HG03175 (cell line): Measurements from ENCODE around the gene DPF1.

Experiments used
- ATAC-seq: cut with Tn5 transposase; IDR thresholded peaks from one replicate; pipeline ENCODE4 v1.9.1; 2021; ENCODE audit warnings: mild to moderate bottlenecking, moderate library complexity; ENCODE audit not compliant: unreplicated experiment

The DPF1 gene

DNA sequence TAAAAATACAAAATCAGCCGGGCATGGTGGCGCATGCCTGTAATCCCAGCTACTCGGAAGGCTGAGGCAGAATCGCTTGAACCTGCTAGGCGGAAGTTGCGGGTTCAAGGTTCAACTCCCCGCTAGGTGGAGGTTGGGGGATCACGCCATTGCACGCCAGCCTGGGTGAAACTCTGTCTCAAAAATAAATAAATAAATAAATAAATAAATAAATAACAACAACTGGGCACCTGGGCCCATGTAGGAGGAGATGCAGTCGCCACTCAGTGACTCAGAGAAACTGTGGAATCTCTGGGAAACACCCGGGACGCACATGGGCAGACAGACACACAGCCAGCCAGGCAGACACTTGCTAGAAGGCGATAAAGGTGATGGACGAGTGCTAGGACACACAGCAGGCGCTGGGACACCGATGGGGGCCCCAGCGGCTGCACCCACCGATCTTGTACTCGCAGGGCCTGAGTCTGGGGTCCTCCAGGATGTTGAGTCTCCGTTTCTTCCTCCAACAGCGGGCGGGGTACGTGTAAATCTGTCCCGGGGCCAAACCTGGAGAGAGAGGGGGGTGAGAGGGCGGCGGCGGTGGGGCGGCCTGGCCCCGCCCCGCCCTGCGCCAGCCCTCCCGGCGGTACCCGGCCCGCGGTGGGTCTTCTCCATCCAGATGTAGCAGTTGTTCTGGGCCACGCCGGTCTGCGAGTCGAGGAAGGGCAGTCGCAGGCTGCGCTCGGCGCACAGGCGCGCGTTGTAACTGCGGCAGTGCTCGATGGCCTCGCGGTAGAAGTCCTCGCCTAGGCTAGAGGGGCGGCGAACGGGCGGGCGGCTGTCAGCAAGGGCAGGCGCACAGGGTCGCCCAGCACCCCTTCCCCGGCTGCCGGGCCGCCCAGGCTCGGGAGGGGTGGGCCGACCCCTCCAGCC, 1.8 kb downstream of the DPF1 start:
- ATAC-seq = no peak

DNA sequence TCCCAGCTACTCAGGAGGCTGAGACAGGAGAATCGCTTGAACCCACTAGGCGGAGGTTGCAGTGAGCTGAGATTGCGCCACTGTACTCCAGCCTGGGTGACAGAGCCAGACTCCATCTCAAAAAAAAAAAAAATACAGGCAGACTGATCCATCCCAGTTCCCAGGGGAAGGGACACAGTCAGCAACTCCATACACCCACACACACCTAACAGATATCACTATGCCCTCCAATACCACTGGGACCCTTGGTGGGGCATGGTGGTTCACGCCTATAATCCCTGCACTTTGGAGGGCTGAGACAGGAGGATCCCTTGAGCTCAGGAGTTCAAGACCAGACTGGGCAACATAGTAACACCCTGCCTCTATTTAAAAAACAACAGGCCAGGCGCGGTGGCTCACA, 2.6 kb downstream of the DPF1 start:
- ATAC-seq = no peak

DNA sequence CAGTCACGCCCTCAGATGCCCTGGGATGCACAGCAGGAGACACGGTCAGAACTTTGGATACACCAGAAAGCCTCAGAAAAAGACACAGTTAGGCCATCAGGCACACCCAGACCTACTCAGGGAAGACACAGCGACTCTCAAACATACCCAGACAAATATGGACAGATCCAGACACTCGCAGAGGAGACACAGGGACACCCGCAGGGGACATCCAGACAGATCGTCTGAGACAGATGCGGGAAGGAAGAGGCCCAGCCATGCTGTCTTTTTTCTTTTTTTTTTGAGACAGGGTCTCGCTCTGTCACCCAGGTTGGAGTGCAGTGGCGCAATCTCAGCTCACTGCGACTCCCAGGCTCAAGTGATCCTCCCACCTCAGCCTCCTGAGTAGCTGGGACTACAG, 4.8 kb downstream of the DPF1 start:
- no peak for ATAC-seq

DNA sequence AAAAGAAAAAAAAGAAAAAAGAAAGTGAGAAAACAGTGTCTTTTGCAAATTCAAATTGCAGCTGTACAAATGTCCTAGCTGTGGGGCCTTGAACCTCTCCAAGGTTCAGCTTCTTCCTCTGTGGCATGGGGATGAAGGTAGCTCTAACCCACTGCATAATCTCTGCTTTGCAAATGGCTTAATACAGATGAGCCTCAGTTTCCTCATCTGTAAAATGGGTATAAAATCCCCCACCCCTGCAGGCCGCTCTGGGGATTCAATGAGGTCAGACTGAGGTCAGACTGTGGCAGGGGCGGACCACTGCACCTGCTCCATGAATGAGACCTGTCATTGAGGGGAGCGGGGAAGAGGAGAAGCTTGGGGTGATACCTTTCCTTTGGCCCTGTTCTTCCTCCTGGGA, 5.8 kb downstream of the DPF1 start:
- no peak for ATAC-seq

DNA sequence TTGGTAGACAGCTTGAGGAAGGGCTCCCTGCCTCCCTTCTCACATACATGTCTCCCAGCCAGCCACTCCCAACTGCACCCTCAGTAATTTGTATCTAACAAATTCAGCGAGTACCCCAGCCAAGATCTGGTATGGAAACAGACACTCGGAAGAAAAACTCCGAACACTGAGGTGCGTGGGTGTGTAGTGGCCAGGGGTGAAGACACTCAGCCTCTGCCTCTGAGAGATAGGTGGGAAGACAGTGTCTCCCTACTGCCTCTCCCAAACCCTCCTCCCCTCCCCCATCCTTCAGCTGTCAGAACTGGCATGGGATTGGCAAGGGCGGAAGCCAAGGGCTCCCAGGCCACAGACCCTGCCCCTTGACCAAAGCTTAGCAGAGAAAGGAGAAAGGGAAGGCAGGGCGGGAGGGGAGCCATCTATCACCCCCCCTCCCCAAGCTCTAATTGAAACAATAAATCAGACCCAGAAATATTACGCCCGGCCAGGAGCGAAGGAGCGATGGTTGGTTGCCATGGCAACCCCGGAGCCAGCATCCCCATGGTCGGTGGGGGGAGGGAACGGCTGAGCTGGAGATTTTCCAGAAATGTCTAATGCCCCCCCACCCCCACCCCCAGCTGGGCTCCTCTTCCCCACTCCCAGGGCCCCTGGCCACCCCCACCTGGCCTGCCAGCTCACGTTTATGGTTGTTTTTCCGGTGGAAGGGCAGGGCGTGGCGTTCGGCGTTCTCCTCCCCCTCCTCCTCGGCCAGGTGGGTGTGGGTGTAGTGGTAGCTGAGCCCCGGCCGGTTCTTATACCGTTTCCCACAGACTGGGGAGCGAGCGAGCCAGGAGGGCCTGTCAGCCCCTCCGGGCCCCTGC, 7.0 kb downstream of the DPF1 start:
- no peak for ATAC-seq

DNA sequence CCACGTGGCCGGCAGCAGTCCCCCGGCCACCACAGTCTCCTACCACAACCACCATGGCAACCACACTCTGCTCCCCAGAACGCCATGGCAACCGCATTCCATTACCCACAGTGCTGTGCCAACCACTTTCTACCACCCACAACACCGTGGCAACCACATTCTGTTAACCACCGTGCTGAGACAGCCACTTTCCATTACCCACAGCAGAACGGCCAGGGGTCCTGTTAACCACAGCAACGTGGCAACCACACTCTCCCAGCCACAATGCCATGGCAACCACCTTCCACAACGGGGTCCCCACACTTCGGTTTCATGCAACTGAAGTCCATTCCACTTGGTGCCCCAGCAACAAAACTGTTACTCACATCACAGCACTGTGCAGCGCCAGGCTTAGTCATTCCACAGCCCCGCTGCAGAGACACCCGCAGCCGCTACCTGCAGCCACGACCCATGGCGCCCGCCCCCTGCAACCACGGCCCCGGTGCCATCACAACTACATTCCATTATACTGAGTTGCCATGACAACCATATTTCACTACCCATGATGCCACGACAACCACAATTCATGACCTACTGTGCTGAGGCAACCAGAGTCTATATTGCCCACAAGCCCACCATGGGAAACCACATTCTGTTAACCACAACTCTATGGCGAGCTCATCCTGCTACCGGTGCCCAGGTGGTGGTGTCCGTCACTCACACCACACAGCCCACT, 10.0 kb downstream of the DPF1 start:
- peak; percentile 79 for ATAC-seq

DNA sequence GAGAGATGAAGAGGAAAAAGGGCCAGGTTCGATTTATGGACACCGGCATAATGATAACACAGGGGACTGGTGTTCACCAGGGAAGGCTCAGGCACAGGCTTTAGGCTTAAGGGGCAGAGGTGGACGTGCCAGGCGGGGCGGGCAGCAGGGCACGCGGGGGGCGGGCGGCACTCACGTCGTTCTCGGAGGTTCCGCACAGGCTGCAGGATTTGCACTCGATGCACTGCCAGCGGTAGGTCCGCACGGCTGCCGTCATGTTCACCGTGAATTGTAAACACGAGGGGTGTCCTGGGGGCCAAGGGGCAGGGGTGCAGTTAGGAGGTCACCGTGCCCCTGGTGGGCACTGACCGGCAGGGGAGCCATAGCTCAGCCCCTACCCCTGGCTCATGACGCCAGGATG, 10.6 kb downstream of the DPF1 start:
- no peak for ATAC-seq

DNA sequence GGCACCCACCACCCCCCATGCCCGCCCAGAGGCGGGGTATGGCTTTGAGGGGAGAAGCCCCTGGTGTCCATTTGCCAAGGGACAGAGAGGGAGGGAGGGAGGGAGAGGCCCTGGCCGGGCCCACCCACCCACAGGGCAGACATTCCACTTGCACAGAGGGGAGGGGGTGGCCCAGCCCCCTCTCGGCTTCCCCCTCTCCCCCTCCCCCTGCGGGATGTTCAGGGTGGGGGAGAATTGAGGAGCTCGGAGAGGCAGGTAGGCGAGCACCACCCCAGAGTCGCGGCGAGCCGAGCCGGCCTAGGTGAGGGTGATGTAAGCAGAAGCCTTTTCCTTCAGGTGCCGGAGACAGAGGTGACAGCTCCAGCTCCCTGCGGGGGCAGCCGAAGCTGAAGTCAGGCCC, 12.3 kb downstream of the DPF1 start:
- ATAC-seq = no peak

DNA sequence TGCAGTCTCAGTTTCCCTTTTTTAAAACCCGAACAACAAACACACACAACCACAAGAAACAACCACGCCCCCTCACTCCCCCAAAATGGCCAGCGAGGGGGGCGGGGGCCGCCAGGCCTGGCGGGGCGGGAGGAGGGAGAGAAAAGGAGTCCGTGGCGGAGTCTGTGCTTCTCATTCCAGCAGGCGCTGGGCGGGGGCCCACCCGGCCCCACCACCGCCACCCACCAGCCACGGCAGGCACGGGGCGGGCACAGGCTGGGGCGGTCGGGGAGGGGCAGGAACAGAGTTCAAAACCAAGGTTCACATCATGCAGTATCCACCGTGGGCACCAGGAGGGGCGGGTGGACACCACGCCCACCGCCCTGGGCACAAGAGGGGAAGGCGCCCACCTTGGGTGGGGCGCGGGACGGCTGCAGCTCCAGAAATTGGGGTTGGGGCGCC, 12.9 kb downstream of the DPF1 start:
- ATAC-seq = no peak

DNA sequence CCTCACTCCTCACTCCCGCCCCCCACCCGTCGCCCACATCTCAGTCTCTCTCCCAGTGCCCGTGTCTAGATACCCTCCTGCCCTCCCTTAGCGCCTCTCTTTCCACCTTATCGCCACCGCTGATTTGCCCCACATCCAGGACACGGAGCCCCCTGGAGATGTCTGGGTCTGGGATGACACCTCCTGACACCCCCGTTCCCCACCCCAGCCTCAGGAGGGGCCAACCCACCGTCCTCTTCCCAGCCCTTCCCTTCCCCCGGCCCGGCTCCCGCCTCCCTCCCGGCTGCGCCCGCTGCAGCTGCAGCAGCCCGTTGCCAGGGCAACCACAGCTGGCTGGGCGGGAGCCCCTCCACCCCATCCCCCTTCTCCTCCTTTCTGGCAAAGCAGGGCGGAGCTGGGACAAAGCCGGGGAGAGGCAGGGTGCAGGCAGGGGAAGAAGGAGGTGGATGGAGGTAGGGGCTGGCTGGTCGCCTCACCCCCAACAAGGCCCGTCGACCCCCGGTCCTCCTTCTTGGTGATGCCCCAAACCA, 13.5 kb downstream of the DPF1 start:
- ATAC-seq = no peak

DNA sequence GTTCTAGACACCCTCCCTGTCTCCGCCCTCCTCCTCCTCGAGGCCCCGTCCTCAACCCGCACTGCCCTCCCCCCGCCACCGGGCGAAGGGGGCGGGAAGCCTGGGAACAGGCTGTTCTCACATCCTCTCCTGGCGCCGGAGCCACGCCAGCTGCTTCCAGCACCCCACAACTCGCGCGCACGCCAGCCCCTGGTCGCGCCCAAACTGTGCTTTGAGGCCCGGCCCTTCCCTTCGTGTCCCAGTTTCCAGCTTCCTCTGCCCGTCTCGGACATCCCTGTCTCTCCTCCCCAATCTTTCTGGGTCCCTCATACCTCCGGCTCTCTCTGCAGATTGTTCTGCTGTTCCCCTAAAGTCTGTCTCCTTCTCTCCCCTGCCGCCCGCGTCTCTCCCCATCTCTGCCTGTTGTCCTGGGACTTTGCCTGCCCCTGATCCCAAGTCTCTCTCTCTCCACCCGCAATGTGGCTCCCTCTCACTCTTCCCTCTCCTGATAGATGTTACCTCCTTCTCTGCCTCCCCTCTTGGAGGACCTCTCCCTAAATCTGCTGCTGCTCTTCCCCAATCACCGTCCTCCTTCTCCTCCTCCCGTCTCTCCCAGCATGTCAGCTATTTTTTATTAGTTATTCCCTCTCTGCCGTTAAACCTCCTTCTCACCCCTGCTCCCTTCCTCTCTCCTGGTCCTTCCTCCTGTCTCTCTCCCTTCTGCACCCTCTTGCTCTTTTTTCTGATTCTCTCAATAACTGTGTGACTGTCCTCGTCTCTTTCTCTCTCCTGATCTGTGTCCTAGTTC, 14.2 kb downstream of the DPF1 start:
- ATAC-seq = no peak

DNA sequence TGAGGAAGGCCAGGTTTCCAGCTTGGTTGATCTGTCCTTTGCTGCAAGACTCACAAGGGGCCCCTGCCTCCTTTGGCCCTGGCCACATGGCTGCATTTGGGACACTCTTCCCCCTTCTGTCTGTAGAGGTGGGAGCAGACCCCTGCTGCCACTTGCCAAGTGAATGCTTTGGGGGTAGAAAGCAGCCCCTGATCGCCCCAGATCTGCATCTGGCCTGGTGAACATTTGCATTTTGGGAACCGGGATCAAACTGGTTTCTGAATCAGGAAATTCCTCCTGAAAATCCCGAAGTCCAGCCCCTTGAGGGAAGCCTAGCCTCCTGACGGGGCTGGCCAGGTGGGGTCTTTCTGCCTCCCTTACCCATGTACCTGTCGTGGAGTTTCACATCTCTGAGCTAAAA, 14.9 kb downstream of the DPF1 start:
- ATAC-seq = no peak

DNA sequence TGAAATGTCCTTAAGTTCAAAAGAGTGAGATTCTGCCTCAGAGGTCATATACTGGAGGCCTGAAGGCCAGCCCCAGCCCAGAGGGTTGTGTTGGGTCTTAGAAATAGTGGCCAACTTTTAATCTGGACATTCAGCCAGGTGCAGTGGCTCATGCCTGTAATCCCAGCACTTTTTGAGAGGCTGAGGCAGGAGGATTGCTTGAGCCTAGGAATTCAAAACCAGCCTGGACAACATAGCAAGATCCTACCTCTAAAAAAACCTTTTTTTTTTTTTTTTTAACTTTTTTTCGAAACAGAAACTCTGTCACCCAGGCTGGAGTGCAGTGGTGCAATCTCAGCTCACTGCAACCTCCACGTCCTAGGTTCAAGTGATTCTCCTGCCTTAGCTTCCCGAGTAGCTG, 15.5 kb downstream of the DPF1 start:
- ATAC-seq = no peak

DNA sequence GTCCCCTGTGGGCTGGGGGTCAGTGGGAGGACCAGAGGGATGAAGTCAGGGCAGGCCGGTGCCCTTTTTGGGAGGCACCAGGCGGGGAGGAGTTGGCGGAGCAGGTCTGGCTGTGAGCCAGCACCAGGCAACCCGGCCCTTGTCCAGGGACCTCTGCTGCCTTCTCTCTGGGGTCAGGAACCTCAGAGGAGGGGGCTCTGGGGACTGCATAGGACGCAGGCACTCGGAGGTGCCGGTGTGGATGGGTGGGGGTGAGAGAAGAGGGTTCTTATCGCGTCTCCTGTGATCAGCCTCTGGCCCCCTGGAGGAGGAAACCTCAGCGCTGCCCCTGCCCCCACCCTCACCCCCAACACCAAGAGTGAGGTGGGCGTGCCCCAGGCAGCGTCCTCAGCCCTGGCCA, 16.5 kb downstream of the DPF1 start:
- ATAC-seq = no peak

DNA sequence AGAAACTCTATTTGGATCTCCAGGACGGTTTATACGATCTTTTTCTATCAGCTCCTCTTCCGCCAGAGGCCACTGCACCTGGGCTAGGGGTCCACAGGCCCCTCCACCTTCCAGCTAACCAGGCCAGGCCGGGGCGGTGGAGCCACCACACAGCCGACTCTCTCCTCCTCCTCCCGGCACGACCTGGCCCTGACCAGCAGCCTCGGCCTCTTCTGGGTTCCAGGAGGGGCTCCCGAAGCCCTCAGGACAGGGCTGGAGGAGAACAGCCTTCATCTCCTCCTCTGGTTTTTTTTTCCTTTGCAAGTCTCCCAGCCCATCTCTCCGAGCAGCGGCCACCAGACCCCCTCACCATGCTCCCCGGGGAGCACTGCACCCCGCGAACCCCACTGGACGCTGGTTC, 17.1 kb downstream of the DPF1 start:
- ATAC-seq = no peak

DNA sequence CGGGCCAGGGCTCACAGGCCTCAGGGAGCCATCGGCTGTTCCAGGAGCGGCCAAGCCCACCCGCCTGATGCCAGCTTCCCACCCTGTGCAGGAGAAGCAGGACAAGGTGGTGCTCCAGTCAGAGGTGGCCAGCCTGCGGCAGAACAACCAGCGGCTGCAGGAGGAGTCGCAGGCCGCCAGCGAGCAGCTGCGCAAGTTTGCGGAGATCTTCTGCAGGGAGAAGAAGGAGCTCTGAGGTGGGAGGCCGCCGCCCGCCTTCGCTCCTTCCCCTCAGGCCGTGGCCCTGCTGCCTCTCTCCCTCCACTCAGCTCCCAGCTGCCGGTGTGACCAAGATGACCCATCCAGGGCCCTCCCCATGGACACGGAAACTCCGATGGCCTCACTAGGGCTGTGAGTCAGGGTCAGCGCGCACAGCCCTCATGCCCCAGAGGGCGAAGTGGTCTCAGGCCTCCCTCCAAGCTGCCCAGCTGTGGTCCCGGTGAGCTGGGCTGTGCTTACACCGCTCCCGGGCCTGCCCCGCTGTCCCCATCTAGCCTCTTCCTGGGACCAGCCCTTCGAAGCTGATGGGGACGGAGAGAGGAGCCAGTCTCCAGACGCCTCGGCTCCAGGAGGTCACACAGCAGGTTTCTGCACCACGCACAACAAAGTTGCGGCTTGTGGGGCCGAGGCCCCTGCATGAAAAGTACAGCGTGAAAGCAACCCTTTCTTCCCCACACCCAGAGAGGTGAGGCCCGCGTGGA, 17.8 kb downstream of the DPF1 start:
- no peak for ATAC-seq

DNA sequence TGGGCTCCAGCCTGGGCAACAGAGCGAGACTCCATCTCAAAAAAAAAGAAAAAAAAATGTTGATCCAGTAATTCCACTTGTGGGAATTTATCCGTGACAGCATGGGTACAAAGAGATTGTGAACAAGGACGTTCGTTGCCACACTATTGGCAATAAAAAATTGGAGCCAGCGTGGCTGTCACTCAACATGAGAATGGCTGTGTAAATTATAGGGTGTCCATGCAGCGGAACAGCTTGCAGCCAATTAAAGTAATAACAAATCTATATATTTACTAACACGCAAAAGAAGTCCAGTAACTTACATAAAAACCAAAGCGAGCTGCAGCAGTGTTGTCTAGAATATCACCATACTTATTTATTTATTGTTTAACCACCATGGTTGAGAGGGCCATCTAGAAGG, 19.3 kb downstream of the DPF1 start:
- ATAC-seq = no peak

DNA sequence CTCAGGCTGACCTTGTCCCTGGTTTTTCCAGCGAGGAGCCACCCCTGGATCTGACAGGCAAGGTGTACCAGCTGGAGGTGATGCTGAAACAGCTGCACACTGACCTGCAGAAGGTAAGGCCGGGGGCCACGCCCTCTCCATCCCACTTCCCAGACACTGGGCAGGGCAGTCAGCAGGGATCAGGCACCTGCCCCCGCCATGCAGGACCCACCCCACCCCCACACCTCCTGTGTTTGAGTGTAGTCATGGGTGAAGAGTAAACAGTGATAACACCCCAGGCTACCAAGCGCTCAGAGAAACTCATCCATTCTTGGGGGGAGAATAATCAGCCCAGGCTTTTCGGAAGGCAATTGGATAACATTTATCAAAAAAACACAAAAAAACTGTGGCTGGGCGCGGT, 19.9 kb downstream of the DPF1 start:
- ATAC-seq = no peak

DNA sequence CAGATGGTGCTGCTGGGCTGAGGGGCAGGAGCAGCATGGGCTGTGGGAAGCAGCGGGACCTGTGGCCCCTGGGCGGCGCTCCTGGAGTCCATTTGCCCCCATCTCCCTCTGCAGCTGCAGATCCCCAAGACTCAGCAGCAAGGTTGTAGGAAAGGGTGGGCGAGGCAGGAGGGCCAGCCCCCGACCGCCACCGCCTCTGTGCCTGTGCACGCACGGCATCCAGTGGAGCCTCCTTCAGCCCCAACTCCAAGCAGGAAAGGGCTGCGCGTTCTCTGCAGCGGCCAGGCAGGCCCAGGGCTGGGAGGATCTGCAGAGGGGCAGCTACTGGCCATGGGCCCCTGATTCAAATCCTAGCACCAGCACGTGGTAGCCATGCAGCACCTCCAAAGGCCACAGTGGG, 20.8 kb downstream of the DPF1 start:
- no peak for ATAC-seq

DNA sequence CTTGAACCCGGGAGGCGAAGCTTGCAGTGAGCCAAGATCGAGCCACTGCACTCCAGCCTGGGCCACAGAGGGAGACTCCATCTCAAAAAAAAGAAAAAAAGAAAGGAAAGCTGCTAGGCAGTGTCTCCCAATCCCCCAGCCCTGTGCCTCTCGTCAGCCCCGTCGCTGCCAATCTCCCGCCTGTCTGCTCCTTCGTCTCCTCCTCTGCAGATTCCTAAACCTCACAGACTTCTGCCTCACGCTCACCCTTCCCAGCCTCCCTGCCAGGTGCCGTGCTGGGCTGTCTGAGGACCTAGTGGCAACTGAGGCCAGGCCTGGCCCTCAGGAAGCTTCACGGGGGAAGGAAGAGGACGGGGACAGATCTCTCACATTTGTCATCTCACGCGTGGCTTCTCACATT, 21.5 kb downstream of the DPF1 start:
- ATAC-seq = no peak
